NT2/D1 (cell line): ENCODE results near the gene CCDC197.

Experiments
- SUZ12 ChIP-seq: IDR thresholded peaks from 2 replicates; pipeline ENCODE4 v1.6.1; 2011; ENCODE audit not compliant: insufficient read length, insufficient read depth; ENCODE audit errors: extremely low read depth
- YY1 ChIP-seq: IDR thresholded peaks from 2 replicates; pipeline ENCODE4 v1.6.1; 2011; ENCODE audit not compliant: insufficient read length, insufficient read depth
- ZNF274 ChIP-seq: IDR thresholded peaks from 2 replicates; pipeline ENCODE4 v1.6.1; 2011; ENCODE audit warnings: mild to moderate bottlenecking, low read depth, low read length

DNA sequence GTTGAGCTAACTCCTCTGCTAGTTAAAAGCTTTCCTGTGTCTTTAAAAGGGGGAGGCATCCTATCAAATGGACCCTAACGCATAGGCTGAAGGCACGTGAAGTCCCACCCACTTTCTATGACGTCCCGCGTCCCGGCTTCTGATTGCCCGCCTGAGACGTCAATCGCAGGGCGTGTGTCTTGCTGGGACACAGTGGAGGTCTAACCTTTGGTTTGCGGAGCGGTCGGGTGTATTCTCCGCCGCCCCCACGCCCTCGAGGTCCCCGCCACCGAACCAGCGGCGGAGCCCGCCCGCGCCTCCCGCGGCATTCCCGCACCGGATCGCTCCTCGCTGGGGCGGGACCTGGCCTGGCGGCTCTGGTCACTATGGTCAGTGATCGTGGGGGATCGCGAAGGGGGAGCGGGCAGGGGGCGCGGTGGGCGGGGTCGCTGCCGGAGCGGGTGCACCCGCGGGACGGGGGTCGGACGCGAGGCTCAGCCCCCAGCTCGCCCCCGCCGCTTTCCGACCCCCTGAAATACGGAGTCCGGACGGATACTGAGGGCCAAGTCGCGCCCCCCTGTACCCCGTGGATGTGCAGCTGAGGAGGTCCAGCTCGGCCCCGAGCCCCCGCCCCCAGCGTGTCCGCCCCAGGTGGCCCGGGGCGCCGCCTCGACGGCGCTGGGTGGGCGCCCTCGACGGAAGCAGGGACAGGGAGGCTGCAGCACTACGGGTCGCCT, 29.2 kb downstream of the CCDC197 start, which contains the start of gene OTUB2:
- TF ChIP-seq SUZ12 (no peak), ZNF274 (no peak), YY1 (no peak)
